ENCODE measurements around the gene FHIT.

FHIT gene

DNA sequence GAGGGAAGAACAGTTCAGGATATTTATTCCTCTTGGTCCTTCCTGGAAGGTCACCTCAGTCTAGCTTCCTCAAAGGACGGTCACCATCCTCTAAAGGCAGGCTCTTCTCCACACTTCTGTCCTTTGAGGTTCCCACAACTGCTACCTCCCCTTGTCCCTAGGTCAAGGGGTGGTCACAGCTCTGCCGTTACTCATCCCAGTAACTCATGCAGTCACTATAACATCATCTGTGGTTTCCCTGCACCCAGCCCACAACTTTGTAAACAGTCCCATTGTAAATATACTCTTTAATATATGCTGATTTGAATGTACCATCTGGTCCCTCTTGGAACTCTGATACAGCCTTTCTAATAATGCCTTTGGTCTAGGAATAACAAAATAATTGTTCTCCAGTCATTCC is 887.4 kb downstream of the FHIT start:
- DNase-seq = peak; percentile 18

DNA sequence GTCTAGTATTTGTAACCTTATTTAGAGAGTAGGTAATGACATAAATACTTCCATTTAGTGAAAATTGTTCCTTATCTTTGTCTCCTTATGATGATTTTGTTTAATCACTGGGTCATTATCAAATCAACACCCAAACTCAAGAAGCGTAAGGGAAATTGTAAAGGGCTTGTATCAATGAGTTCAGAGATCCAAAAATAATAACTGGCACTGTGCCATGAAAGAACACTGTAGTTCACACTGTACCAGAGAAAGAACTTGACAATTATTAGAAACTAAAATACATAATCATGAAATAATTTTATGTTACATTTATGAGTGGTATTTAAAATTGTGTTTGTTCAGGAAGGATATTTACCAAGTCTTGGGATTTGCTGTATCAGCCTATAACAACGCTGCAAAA is 895.4 kb downstream of the FHIT start:
- no peak for DNase-seq

DNA sequence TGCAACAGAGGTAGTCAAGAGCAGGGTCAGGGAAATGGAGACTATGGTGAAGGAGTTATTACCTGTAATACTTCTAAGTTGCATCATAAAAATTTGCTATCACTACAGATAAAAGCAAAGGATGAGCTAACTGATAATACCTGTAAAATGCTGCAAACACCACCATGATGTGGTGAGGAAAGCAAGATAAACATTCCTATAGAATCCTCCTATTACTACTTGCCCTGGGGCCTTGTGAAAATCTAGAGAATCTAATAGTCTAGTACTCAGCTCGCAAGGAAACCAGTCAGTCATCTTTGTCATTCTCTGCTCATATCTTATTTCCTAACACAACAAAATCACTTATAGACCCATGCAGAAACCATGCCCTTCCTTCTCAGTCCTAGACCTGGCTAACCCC is 899.8 kb downstream of the FHIT start:
- DNase-seq = no peak

DNA sequence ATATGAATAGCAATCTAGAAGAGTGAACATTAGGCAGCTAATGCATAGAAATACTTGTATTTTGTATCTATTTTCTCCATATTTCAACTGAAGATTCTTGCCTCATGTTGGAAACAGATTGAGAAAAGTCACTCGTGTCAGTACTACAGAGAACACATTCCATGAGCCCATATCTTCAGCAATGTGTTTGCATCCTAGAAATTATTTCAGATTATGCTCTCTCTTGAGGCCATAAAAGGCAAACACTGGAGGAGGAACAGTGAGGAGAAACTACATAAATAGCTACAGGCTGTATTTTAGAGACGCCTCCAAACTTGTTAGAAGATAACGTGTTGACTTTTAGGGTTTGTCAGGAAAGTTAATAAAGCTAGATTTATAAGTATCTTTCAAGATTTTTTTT is 906.9 kb downstream of the FHIT start:
- no peak for DNase-seq

DNA sequence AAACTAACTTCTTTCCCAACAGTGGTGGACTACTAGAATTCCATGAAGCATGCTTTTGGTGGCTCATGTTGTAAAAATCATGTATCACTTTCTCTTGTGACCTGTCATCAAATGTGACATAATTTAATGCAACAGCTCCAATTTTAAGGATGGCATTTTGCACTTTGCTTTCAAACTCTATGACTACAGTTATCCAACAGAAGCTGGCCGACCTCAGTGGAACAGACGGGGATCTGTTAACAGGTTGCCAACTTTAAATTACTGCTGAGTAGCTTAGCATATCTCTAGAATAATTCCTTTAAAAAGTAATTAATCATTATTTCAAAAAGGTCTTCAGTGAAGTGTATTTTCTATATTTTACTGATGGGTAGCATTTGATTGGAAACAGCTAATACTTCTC is 907.4 kb downstream of the FHIT start:
- no peak for DNase-seq

DNA sequence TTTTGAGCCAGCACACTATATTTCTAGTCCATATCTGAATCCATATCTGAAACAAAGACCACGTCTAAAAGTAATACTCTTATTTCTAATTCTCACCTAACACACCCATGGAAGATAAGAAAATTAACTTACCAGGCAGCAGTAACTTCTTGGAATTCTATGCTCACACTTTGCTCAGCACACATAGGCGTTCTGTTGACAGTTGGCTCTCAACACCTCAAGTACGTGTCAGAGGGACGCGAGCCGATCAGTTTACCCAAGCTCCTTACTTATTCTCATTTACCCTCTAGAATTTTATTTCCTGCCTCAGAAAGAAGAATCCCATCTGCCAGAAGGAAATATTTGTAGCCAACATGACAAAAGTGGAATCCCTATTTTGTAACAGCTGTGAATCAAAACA is 911.9 kb downstream of the FHIT start:
- DNase-seq = no peak

DNA sequence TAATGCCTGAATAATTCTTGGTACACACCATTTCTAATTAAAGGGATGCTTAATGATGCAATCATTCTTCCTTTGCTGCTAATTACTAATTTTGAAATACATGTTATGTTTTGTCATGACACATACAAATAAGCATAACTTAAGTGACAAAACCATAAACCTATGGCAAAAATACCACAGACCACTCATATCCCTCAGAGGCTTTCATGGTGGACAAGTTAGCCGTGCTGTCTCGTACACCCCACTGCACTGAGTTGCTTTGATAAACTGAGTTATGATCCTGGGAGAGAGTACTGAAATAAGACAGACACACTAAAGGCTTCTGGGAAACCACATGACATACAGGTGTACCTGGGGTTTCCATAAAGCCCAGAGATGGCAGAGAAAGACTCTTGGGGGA is 913.8 kb downstream of the FHIT start:
- no peak for DNase-seq

DNA sequence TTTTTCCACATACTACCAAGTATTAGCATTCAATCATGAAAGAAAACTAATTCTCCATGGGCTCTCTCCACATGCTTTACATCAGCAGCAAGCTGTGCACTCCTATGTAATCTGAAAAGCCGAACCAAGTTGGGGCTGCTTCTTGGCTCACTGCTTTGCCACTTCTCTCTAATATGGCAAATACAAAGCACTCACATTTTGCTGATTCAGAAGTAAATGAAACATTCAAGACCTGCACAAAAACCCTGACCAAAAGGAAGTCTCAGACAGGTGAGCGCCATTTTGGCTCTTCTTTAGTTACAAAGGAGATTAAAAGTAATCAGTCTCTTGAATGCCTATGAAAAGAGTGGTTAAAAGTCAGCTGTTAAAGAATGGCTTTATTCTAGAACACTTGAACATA is 915.2 kb downstream of the FHIT start:
- no peak for DNase-seq

DNA sequence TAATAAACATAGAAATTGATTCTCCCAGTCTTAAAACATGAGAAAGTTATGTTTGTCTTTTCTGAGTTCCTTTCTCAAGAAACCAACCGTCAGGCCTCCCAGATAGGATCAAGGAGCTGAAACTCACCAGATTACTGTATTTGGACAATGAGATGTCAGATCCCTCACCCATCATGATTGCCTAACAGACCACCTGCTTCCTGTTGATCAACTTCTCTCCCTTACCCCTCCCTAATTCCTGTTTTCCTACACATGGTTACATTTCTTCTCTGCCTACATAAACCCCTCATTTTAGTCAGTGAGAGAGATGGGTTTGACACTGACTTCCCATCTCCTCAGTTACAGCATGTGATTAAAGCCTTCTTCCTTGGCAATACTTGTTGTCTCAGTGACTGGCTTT is 917.5 kb downstream of the FHIT start:
- no peak for DNase-seq

DNA sequence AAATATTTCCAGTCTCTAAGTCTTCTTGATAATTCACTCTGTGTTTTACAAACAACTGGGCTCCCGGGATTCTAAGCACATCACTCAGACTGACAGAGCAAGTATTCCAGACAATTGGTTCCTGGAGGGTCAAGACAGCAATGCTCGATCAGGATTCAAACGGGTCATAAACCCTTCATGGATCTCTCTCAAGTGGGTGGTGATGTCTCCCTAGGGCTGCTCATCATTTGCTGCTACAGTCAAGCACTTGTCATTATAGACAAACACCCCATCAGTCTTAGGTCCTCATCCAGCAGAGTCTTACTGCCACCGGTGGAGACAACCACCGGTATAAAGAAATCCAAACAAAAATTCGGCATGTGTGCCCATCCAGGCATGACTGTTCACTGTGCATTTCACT is 921.1 kb downstream of the FHIT start:
- DNase-seq = no peak

DNA sequence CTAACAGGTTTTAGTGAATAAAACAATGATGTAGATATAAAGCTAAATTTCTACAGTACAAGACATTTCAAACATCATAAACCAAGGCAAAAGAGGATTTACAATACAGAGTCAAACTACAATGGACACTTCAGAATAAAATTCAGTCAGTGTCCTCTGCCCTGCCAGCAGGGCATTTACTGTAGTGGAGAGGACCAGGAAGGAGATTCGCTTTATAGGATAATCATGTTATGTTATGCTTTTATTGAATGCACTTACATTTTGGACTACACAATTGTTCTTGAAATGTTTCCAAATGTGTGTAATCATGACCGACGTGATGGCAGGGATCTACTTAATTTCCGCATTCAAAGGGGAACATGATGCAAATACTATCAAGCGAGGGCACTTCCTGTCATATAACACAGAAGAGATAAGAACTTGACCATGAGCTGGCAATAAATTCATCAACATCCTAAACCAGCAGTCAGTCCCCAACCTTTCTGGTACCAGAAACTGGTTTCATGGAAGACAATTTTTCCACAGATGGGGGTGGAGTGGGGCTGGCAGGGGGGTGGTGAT is 925.6 kb downstream of the FHIT start:
- no peak for DNase-seq

DNA sequence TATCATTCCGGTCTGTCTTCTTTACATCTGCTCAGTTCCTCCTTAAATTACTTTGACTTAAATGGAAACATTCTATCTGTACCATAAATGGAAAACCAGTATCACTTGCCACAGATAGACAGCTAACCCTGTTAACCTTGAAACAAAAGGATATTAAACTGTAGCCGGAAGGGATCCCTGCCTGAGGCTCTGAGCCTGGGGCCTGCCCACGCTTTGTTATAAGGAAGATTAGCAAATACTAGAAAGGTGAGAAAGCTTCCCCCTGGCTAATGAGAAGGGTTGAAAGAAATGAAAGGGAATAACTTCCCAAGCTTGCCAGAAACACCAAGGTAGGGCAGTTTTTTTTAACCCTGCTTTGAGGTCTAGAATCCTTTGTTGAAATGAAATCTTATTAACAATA is 927.6 kb downstream of the FHIT start:
- no peak for DNase-seq

DNA sequence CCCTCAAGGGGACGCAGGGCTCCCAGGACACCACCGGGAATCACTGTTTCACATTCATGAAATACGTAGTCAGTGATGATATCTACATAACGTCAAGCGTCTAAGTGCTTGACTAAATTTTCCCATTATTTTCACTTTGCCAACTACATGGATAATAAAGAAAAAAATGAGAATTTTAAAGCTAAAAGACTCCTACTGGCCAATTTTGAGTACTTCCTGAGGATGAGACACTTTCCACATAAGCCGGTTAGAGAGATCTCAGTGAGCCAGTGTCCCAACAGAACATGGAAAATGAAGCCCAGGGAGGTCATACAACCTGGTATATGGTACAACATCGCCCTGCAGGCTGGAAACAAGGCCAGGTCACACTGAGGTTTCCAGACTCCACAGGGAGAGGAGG is 928.1 kb downstream of the FHIT start:
- no peak for DNase-seq

DNA sequence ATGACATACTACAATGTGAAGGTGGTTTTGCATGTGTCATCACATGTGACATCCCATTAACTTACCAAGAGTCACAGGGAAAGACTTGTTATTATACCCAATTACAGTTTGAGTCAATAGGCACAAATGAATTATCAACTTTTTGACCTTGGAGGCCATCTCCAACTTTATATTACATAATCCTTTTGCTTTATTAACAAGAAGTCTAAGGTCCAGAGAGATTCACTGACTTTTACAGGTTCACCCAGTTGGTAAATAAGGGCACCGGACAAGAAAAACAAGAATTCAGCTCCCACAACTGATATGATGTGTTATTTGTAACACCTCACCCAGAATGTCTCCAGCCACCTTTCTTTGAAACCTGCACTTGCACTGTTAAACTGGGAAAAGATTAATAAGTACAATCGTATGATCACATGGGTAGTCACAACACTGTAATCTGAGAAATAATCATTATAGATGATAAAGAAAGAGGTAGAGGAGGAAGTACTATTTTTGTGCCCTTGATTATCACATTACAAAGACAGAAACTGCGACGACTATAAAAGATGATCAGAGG is 928.9 kb downstream of the FHIT start:
- DNase-seq = no peak

DNA sequence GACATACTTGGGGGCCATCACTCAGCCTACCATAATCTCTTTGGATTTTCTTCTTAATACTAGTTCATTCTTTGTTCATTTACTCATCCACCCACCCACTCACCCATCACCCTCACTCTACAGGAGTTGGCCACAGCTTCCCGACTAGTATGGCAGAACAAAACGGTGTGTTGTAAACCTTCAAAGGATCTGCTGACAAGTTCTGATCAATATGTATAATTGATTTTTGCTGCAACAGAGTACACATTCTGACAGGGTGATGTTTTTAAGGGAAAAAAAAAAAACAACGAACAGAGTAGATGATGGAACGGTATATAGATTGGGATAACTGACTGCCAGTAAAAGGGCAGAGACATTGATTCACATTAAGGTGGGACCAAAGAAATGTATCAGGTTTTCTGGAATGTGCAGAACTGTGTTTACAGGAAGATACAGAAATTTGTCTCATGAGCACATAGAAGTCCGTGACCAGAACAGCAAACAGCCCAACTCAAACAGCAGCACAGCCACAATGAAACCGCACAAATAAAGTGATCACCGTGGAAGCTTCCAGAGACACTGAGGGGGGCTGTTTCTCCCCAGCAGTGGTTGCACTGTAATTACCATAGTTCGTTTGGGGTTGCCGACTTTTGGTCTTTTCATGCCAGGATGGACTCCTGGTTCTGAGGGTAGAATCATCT is 931.9 kb downstream of the FHIT start:
- DNase-seq = no peak

DNA sequence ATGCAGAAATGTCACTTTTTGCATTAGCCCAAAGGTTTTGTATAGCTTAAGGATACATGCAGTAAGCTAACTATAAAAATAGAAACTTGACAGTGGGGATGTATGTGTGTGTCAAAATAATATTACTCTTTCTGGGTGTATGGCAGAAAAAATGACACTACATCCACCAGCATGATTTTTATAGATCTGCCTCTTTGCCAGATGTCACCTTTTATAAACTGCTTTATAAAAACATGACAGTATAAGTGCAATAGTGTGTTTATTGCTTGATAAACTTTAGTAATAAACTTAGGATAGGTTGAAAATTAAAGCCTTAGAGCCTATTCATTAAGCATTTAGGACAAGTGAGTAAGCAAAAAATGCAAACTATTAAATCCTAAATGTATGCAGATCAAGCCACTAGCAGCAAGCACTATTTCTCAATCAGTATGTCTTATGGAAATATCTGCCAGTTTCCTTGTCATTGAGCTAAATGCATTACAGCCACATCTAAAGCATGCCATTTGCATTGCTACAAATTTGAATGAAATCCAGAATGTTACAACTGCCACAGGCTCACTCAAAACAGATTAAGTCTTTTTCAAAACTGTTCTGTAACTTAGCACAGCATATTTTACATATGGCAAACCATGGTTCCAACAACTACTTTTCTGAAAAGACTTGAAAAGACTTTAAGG is 935.0 kb downstream of the FHIT start:
- no peak for DNase-seq

DNA sequence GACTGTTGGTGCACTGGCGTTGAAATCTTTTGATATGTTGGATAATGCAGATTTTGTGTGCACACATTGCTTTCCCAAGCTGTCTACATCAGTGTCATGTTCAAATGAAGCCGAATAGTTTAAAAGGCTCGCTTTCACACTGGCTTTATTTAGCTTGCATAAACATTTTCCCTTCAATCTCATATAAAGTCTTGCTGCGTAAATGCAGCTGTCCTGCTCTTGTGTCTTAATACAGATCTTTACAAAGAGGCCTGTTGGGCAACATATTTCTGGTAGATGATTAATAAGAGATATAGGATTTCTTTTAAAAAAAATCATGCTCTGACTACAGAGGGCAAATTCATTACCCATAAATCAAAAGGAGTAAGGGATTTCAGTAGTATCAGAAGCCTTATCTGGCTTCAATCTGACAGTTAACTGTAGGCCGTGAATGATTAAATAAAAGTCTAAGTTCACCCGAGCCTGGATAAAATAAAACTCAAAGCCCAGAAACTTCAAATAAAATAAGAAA is 937.2 kb downstream of the FHIT start:
- no peak for DNase-seq

DNA sequence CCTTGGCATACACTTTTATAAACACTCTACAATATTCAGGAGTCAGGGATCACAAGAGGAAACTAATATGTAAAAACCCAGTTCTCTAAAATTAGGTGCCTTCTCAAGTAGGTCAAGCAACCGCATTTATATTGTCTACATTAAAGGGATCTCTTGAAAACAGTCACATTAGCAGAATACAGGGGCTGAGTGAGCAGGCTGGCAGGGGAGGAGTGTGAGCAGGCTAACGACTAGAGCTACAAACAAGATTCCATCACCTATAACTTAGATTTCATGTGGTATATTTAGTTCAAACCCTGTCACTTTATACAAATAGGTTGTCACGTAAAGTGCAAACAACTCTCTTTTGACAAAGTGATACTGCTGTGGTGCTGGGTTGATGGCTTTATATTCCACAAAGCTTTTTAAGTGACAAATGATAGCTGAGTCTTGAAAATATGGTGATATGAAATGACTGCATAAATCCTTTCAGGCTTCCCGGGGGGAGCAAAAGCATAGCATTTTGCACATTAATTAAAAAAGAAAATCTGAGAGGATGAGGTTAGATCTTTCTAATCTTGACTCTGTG is 937.9 kb downstream of the FHIT start:
- DNase-seq = no peak

DNA sequence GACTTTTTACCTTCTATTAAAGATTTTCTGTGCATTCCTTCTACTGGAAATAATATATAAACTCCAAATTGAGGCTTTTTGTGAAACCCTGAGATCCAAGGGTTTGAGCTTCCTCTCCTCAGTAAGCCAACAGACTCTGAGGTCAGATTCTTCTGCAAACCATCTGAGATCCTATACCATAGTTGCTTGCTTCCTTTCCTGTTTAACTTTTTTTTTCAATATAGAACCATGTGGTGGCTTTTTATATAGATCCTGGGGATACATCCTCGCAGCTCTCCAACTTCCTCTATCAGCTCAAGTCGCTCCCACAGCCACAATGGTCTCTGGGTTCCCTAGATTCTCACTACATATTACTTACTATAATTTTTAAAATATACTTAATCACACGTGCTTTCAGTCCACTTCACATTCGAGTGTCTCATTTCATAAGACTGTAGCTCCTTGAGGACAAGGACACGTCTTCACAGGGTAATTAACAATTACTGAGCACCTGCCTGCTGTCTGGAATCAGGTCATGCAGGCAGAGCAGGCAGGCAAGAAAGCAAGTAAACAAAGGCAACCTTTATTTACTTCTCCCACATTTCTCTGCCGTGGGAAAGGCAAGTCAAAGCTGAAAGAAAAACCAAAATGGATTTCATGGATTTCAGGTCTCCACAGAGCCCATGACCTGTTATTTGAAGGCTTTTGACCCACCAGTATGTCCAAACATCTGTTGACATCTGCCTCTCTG is 941.5 kb downstream of the FHIT start:
- DNase-seq = no peak

DNA sequence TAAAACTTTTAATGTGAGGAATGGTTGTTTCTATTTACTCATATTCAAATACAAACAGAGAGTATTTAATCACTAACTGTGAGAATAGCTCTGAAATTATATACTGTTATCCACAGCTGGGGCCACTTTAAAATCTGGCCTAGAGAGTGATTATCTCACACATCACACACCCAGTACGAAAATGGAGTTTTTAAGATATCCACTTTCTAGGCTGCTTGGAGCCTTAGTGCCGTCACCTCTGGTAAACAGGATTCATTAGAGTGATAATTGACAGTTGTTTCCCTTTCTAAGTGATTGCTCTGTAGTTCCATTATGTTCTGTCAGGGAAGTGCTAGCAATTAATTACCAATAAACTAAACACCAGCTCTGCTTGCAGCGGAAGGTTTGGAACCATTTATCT is 942.4 kb downstream of the FHIT start:
- DNase-seq = no peak

DNA sequence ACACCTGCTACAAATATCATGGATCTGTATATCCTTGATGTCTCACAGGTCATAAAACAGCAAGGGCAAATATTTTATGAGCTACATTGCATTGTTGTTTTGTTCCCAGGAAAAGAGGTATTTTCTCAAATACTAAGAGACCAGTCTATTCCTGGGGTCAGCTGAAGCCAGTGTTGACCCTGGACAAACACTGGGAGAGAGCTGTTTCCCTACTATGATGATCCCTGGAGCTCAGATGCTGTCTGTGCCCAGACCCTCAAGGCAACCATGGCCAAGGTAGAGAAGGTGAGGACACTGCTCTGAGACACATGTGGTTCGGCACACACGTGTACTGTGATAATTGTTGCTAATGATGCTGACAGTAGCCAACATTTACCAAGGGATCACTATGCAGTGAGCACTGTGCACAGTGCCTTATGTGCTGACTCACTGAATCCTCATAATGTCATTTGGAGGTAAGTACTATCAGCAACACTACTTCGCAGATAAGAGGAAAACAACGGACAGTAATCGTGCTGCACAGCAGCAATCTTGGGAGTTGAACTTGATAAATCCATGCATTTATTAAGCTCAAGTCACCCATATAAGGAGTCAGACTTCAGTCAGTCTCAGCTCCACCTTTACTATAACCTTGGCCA is 943.6 kb downstream of the FHIT start:
- DNase-seq = no peak

DNA sequence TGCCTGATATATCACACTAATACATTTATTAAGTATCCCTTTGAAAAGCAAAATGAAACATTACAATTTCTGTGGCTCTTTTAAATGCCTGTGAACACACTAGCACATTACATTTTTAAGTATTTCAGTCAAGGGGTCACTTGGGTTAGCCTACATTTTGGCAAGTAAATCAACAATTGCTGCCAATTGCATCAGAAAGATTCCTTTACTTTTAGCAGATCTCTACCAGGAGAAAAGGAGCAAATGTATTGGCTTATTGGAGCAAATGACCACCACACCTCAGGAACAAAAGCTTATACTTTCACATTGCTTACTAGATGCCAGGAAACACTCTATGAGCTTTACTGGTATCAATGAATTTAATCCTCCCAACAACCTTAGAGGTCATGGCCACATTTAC is 947.1 kb downstream of the FHIT start:
- DNase-seq = no peak

DNA sequence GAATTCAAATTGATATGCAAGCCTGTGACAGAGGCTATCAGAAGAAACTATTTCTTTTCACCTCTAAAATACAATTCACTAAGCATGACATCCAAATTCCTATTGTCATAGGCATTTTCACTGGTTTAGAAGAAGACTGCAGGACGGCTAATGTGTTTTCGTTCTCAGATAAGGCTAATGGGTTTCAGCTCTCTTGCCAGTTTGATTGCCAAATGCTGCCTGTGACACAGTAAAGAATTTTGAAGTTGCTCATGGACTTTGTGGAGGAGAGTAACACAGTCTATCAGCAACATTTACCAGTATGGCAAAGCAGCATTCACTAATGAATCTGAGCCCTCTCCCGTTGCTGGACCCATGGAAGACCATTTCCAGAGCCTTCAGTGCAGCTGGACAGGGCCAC is 948.1 kb downstream of the FHIT start:
- DNase-seq = no peak
